GM20431 (cell line): ENCODE data around the gene NSMCE1.
"Not testable (repeated sequence)": the region's sequence is repeated elsewhere in the genome, so short reads cannot be mapped to it uniquely, and the experiment has no call there.

Experiments used
- in situ Hi-C: fragments of 300-500 bp; cut with MseI, MboI; formaldehyde crosslinking; loops from one replicate; pipeline ENCODE4 v1.15.0; 2020; ENCODE audit warnings: low sequenced_read_pairs; ENCODE audit not compliant: unreplicated experiment

NSMCE1 gene

GRCh38 chr16:27273330-27273669, 4.7 kb upstream of the NSMCE1 start:
- in situ Hi-C loops, result no loop called here

GRCh38 chr16:27272697-27273096, 4.1 kb upstream of the NSMCE1 start:
- in situ Hi-C loops, result not testable (repeated sequence)

- in situ Hi-C loops, result no loop called here
Observed at GRCh38 chr16:27272076-27272475, 3.5 kb upstream of the NSMCE1 start.

- in situ Hi-C loops, result no loop called here
Observed at GRCh38 chr16:27270349-27270748, 1.8 kb upstream of the NSMCE1 start.

- in situ Hi-C loops, result no loop called here
Observed at GRCh38 chr16:27269300-27270150, 953 bp upstream of the NSMCE1 start.

GRCh38 chr16:27267037-27267677, 1.4 kb downstream of the NSMCE1 start:
- in situ Hi-C loops, result no loop called here

GRCh38 chr16:27265982-27266381, 2.6 kb downstream of the NSMCE1 start:
- in situ Hi-C loops, result no loop called here

GRCh38 chr16:27264151-27264550, 4.4 kb downstream of the NSMCE1 start:
- in situ Hi-C loops, result no loop called here

GRCh38 chr16:27262904-27263423, 5.6 kb downstream of the NSMCE1 start:
- in situ Hi-C loops, result not testable (repeated sequence)

- in situ Hi-C loops, result no loop called here
Observed at GRCh38 chr16:27259710-27260109, 8.9 kb downstream of the NSMCE1 start.

GRCh38 chr16:27258241-27258734, 10.3 kb downstream of the NSMCE1 start:
- in situ Hi-C loops, result no loop called here

- in situ Hi-C loops, result no loop called here
Observed at GRCh38 chr16:27257271-27257670, 11.3 kb downstream of the NSMCE1 start.

- in situ Hi-C loops, result no loop called here
Observed at GRCh38 chr16:27256861-27257260, 11.7 kb downstream of the NSMCE1 start.

- in situ Hi-C loops, result no loop called here
Observed at GRCh38 chr16:27254262-27254811, 14.2 kb downstream of the NSMCE1 start.

GRCh38 chr16:27253526-27253930, 15.0 kb downstream of the NSMCE1 start:
- in situ Hi-C loops, result no loop called here

- in situ Hi-C loops, result no loop called here
Observed at GRCh38 chr16:27252206-27252585, 16.4 kb downstream of the NSMCE1 start.

GRCh38 chr16:27251541-27252205, 16.9 kb downstream of the NSMCE1 start:
- in situ Hi-C loops, result no loop called here

GRCh38 chr16:27248886-27249285, 19.7 kb downstream of the NSMCE1 start:
- in situ Hi-C loops, result loop anchor here (25.0 kb wide), 1 partner anchor 113 kb away; no protein-coding TSS in a partner anchor

GRCh38 chr16:27248036-27248435, 20.5 kb downstream of the NSMCE1 start:
- in situ Hi-C loops, result loop anchor here (25.0 kb wide), 1 partner anchor 114 kb away; no protein-coding TSS in a partner anchor

- in situ Hi-C loops, result loop anchor here (25.0 kb wide), 1 partner anchor 115 kb away; no protein-coding TSS in a partner anchor
Observed at GRCh38 chr16:27247076-27247475, 21.5 kb downstream of the NSMCE1 start.
